ENCODE data around the gene GRID1.

GRCh38 chr10:85615556-85615955 is 751.0 kb downstream of the GRID1 start:
- TF ChIP-seq CTCF (IDR thresholded peaks at IDR 0.05) (no peak), POLR2A (IDR thresholded peaks at IDR 0.05) (no peak), POLR2AphosphoS5 (IDR thresholded peaks at IDR 0.05; ENCODE audit: insufficient read depth in 1 of 2, low read depth in 1 of 2) (no peak)
